Activated CD4-positive, alpha-beta T cell treated with anti-CD3 and anti-CD28 coated beads for 4 hours (primary cell): Measurements from ENCODE around the gene MEAF6.
"Not testable (repeated sequence)": the region's sequence is repeated elsewhere in the genome, so short reads cannot be mapped to it uniquely, and the experiment has no call there.

Experiments
- DNase-seq, 2 donors: peaks; one replicate each; pipeline ENCODE4 v3.0.0-alpha.2; 2020

The MEAF6 gene

DNA sequence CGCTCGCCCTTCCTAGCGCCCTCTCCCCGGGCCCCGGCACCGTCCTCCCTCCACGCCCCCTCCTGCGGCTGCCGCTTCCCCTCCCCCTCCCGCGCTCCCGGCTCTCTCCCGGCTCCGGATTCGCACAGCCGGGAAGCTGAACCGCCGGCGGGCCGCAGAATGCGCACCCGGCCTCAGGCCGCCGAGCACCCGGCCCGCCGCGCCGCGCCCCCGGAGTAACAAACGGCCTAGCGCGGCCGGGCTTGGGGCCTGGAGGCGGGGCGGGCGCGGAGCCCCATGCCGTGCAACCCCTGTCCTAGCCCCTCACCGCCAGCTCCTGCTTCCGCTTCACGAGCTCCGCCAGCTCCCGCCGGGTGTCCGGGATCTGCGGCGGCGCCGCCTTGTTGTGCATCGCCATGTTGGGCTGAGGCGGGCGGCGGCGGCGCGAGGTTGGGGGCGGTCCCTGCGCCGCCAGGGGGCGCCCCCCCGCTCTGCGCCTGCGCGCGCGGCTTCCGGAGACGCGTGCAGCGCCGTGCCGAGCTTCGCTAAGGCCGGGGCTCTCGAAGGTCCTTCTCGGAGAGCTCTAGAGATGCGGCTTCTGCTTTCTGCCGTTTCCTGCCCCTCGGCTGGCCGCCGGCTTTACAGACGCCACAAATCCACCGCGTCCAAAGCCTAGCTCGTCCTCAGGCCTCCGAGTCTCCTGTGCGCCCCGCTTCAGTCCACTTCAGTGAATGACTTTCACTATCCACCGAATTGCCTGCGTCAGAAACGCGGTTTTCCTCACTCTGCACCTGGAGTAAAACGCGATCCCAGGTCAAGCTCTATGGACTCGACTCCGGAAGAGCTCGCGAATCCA, at the start of gene MEAF6:
Gene MEAF6 (minus strand): TSS at position 417 of the 835 bp plus-strand sequence. CDS start 20 bp downstream, at position 397.
- peak; percentile 78 to 83 for DNase-seq

DNA sequence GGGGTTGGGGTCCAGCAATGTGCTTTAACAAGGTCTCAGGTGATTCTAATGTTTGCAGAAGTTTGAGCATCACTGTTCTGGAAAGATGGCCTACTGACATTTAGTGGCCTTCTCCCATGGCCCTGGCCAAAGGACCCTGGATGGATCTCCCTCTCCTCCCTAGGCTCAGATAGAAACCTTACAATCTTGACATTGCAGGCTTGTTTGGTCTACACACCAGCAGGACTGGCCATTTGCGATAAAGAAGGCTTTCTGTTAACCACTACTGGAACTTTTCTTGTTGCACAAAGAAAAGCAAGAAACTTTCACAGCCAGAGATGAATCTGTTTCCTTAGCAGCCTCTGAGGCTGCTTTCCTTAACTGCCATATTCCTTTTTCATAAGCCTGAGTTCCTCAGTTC, 48.4 kb upstream of the MEAF6 start:
- no peak for DNase-seq

DNA sequence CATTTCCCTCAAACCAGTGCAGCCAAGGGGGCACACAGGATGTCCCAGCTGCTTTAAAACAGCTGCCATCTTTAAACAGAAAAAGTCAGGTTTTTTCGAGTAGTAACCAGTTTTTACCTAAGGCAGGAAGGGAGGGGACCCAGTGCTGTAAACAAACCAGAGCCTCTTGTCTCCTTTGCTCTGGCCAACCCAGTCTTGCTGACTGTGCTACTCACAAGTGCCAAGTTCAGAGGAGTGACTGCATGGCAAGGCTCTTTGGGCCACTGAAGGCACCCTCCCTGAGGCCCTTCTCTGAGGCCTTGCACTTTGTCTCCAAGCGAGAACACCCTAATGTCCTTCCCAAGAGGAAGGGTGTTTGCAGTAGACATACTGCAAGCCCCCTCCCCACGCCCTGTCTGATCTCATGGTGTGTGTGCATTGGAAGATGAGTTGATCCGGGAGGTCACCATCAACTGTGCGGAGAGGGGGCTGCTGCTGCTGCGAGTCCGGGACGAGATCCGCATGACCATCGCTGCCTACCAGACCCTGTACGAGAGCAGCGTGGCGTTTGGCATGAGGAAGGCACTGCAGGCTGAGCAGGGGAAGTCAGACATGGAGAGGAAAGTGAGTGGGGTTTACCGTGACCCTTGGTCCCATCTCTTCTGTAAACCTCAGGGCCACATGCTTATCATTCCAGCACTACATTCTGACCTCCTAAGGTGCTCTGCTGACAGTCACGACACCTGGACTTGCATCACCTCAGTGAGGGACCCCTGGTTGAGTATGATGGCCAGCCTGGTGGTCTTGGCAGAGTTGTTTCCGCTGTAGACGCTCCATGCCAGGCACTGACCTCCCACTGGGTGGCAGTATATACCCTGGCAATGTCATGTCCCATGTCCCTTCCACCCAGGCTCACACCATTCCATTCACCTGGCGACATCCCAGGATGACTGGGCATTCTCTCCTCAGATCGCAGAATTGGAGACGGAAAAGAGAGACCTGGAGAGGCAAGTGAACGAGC, 46.9 kb upstream of the MEAF6 start:
- DNase-seq = no peak

DNA sequence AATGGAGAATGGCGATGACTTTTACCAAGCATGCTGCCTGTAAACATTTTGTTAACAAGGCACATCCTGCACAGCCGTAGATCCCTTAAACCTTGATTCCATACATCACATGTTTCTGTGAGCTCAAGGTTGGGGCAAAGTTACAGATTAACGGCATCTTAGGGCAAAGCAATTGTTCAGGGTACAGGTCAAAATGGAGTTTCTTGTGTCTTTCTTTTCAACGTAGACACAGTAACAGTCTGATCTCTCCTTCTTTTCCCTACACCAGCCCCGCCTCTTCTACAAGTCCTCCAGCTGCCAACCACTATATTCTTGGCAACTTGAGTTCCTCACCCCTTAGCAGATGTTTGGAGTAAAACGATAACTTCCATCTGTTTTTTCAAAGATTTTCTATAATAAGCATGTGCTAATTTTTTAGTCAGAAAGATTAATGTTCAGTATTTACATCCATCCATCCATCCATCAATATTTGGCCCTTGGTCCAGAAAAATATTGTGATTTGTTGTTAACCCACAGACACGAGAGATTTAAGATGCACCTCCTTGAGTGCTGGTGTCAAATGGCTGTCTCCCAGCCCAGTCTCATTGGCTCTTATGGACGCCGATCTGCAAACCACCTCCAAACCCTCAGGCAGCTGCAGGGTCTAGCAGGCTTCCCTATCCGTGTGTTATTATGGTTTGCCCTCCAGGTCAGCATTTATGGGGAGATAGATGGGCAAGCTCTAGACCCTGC, 46.0 kb upstream of the MEAF6 start:
- DNase-seq = no peak

DNA sequence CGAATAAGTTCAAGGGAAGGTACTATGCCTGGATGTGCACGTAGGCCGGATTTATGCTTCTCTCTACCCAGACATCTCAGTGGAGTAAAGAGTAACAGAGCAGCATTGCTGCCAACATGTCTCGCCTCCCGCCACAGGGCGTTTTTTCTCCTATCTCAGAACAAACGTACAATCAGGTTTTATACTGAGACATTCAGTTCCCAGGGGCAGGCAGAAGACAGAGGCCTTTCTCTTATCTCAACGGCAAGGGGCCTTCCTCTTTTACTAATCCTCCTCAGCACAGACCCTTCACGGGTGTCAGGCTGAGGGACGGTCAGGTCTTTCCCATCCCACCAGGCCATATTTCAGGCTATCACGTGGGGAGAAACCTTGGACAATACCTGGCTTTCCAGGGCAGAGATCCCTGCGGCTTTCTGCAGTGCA, 45.4 kb upstream of the MEAF6 start:
- not testable (repeated sequence) for DNase-seq

DNA sequence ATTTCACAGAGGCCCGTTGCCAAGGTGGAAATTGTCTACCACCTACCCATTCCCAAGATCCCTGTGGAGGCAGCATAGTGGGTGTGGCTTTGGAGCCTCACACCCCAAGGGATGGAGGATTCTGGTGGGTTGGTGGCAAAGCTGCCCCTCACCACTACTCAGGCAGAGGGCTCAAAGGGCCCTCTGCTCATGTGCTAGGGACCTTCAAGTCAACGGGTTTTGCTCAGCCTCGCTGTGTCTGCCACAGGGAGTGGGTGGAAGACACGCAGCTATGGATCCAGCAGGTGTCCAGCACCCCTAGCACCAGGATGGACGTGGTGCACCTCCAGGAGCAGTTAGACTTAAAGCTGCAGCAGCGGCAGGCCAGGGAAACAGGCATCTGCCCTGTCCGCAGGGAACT, 44.5 kb upstream of the MEAF6 start:
- no peak for DNase-seq

DNA sequence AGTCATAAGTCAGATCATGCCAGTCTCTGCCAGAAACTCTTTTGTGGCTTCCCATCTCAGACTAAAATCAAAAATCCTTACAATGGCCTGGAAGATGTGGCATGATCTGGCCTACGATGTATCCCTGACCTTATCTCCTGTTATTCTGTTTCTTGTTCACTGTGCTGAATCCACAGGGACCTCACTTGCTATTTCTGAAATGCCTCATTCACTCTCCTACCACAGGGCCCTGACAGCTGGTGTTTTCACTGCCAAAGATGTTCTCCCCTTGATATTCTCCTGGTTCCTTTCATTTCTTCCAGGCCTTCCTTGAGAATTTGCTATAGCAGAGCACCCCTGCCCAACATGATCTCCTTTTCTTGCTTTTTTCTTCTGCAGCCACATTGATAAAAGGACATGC, 43.8 kb upstream of the MEAF6 start:
- no peak for DNase-seq

DNA sequence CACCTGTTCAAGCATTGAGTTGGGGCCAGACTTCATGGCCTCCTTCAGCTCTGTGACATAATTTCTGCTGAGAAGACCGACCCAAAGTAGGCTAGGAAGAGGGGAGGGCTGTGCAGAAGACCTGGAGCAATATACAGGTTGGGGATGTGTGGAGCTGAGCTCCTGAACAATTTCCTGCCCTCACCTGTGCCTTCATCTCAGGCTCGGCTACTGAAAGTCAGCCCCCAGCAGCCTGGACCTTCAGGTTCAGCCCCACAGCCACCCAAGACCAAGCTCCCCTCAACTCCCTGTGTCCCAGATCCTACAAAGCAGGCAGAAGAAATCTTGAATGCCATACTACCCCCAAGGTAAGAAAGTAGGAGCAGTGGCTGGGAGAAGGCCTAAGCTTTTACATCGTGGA, 42.8 kb upstream of the MEAF6 start:
- no peak for DNase-seq

DNA sequence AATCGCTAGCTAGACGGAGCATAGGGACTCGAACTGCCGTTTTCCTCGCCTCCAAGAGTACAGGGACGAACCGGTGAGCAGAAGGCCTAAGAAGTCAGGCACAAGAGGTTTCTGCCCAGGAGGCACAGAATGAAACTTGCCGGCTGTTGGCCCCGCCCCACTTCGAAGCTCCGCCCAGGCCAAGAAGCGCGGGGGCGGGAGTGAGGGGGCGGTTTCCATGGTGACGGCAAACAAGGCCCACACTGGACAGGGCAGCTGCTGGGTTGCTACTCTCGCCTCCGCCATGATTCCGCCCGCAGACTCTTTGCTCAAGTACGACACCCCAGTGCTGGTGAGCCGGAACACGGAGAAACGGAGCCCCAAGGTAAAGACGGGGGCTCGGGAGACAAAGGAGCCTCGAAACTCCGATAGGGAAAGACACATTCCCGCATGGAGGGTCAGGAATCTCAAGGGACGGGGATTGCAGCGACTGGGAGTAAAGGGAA, 42.2 kb upstream of the MEAF6 start, which contains the start of gene DNALI1:
Gene DNALI1 (plus strand): TSS at position 229 of the 485 bp plus-strand sequence. CDS start 55 bp downstream, at position 284.
- DNase-seq = no peak

DNA sequence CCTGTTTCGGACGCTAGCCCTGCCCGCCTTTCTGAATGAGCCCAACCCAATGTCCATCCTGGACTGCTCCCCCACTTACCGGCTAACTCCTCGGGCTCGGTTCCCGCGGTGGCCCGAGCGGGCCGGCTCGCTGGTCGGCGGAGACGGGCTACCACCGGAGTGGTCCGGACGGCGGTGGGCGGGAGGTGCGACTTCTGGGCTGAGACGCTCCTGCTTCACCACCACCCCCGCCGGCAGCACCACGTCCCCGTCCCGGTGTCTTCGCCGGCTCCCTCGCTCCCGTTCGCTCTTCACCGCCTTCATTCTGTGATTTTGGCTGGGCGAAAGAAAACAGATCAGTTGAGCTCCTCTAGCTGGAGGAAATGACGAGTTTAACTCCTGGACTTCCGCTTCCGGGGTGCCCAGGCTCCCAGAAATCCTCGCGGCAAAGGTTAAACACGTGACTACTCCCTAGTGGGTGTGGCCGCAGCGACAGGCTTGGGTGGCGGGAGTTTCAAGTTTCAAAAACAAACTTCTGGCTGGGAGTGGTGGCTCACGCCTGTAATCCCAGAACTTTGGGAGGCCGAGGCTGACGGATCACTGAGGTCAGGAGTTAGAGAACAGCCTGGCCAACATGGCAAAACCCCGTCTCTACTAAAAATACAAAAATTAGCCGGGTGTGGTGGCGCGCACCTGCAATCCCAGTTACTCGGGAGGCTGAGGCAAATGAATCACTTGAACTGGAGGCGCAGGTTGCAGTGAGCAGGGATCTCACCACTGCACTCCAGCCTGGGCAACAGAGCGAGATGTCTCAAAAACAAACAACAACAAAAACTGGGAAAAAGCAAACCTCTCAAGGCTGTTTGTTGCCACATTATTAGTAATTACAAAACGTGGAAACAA, 39.6 kb upstream of the MEAF6 start, which contains the start of gene SNIP1:
Gene SNIP1 (minus strand): TSS at position 367 of the 882 bp plus-strand sequence. CDS start 64 bp downstream, at position 303.
- peak; percentile 88 to 89 for DNase-seq

DNA sequence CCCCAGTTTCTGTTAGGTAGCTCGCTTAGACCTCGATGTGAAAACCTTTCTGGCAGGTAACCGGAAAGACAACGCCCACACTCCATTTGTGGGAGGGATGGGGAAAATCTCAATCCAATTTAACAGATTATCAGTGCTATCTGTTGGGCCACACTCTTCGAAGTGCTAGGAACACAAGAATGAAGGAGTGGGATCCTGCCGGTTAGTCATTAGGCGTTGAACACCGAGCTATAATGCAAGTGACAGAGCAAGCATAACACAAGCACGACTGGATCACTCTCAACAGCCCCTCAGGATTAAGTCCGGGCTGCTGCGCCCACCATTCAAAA, 39.0 kb upstream of the MEAF6 start:
- no peak for DNase-seq

DNA sequence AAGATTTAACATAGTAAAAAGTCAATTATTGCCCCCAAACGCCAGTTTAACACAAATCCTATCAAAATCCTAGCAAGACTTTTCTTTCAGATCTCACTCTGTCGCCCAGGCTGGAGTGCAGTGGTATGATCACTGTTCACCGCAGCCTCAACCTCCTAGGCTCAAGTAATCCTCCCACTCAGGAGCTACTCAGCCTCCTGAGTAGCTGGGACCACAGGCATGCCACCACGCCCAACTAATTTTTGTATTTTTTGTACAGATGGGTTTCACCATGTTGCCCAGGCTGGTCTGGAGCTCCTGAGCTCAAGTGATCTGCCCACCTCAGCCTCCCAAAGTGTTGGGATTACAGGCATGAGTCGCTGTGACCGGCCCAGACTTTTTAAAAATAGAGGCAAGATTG, 34.8 kb upstream of the MEAF6 start:
- no peak for DNase-seq

DNA sequence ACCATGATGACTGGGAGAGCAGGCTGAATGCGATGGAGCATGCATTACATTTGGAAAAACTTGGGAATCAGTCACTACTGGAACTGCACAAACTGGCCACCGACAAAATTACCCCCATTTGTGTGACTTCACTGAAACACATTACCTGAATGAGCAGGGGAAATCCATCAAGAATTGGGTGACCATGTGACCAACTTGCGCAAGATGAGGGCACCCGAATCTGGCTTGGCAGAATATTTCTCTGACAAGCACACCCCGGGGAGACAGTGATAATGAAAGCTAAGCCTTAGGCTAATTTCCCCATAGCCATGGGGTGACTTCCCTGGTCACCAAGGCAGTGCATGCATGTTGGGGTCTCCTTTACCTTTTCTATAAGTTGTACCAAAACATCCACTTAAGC, 30.5 kb upstream of the MEAF6 start:
- no peak for DNase-seq

DNA sequence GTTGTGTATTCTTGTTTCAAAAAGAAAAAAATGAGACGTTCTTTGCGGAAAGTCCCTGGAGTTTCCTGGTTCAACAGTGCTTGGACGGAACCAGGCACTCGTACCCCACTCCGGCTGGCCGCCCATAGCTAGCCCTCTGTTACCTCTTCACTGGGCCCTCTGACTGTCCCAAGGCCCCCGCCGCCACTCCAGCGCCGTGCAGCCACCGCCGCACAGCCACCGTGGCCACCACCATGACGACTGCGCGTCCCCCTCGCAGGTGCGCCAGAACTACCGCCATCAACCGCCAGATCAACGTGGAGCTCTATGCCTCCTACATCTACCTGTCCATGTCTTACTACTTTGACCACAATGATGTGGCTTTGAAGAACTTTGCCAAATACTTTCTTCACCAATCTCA, 30.0 kb upstream of the MEAF6 start:
- no peak for DNase-seq

DNA sequence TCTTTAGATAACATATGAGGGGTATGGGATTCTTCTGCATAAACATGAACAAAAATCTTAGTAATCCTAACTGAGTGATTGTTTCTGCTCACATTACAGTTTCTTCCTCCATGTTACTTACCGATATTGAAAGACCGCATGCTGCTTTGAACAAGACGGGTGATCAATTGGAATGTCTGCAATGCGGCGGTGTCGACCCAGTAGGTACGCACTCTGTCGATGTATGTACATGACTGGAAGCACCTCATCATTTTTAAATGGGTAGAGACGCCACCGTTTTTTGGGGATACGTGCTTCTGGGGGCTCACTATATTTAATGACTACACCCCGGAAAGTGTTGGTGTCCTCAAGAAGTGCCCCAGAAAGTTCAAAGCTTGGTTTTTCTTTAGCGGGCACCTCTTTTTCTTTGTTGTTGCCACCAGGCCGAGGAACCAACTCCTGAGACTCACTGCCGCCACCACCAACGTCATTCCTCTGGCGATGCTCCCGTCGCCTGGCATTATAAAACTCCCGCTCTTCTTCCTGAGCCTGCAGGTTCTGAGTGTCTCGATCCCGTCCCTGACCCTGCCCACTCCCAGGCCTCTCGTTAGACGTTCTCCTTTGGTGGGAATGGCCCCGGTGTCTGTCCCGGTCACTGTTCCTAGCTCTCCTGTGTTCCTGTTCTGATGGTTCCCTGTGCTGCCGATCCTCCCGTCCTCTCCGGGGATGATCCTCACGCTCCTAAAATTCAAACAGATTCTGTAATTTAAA, 25.6 kb upstream of the MEAF6 start:
- no peak for DNase-seq

DNA sequence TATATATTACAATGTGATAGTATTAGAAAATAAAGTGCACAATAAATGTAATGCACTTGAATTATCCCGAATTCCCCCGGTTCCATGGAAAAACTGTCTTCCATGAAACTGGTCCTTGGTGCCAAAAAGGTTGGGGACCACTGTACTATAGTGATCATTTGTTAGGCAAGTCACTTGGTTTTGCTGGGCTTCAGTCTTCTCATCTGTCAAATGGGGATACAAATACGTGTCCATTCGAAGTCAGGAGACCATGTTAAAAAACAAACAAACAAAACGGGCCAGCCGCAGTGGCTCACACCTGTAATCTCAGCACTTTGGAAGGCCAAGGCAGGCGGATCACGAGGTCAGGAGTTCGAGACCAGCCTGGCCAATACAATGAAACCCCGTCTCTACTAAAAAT, 24.6 kb upstream of the MEAF6 start:
- not testable (repeated sequence) for DNase-seq

DNA sequence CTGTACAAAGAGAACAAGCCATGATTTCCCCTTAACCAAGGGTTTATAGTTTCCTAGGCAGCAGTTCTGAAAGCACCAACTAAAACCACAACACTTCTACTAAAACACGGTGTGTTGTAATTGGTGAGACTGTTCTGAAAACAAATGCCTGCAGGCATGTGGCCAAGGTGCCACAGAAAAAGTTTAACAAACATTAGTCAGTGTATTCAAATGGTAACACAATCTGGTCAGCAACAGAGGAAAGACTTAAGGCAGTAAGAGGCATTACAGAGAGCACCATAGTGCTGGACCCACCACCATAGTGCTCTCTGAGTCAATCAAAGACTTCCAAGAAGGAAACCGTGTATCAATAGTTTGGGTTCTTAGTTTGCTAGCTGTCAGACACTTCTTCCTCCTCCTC, 22.8 kb upstream of the MEAF6 start:
- DNase-seq = no peak

DNA sequence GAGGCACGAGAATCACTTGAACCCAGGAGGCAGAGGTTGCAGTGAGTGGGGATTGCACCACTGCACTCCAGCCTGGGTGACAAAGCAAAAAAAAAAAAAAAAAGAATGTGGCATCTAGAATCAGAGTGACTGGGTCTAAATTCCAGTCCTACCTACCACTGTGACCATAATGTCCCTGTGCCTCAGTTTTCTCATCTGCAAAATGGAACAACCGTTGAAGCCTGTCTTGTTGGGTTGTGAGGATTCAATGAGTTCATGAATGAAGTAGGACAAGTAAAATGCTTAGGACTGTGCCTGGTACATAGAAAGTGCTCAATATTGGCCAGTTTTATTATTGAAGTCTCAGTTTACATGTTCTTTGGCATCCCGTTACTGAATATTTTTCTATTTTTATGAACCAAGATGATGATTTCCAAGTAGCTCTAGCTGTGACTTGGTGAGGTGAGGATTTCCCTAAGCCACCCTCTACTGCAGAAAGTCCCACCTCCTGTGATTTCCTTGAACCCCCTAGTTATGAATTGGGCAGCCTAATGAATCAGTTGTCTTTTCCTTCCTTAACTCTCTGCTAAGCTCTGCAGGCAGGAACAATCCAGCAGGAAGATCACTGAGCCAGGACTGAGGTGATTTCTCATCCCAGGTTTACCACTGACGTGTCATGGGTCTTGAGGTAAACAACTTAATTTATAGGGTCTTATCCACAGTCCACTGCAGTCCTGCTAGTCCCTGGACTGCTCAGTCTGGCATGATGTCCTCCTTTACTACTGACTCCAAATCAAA, 18.9 kb upstream of the MEAF6 start:
- no peak for DNase-seq

DNA sequence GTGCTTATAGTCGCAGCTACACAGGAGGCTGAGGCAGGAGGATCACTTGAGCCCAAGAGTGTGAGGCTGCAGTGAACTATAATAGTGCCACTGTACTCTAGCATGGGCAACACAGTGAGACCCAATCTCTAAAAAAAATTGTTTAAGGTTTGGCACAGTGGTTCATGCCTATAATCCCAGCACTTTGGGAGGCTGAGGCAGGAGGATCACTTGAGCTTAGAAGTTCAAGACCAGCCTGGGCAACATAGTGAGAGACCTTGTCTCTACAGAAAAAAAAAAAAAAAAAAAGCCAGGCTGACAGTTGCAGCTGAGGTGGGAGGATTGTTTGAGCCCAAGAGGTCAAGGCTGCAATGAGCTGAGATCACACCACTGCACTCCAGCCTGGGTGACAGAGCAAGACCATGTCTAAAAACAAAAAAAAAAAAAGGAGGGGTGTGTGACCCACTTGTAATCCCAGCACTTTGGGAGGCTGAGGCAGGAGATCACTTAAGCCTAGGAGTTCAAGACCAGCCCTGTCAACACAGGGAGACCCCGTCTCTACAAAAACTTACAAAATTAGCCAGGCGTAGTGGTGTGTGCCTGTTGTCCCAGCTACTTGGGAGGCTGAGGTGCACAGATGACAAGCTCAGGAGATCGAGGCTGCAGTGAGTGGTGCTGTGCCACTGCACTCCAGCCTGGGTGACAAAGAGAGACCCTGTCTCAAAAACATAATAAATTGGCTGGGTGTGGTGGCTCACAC, 18.0 kb upstream of the MEAF6 start:
- DNase-seq = not testable (repeated sequence)
